HG02885 (cell line): ENCODE data around the gene TRIM9.

Experiments
- ATAC-seq: cut with Tn5 transposase; IDR thresholded peaks from one replicate; pipeline ENCODE4 v1.9.1; 2021; ENCODE audit warnings: mild to moderate bottlenecking; ENCODE audit not compliant: unreplicated experiment, poor library complexity

TRIM9 gene

GRCh38 chr14:51094282-51094821 is 553 bp downstream of the TRIM9 start:
- no peak for ATAC-seq

- ATAC-seq: peak; percentile 20
Measured at GRCh38 chr14:51093371-51094281, 1.3 kb downstream of the TRIM9 start.

DNA sequence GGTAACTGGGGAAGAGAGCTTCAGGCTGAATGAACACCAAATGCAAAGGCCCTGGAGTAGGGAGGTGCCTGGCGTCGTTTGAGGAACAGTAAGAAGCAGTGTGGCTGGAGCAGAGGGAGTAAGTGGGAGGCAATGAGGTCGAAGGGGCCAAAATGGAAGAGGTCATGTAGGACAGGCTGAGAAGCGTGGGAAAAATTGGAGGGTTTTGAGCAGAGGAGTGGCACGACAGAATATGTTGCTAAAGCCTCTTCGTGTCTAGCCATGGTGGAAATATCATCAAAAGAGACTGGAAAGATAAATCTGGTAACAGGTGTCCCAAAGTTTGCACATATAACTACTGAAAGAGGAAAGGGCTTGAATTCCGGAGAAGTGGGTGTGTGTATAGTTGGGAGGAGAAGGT is 1.9 kb downstream of the TRIM9 start:
- ATAC-seq: no peak

- ATAC-seq: no peak
Measured at GRCh38 chr14:51089278-51089677, 5.6 kb downstream of the TRIM9 start.

GRCh38 chr14:51087031-51087441 is 7.9 kb downstream of the TRIM9 start:
- ATAC-seq: peak; percentile 50

GRCh38 chr14:51086044-51086443 is 8.9 kb downstream of the TRIM9 start:
- ATAC-seq: no peak

- no peak for ATAC-seq
Measured at GRCh38 chr14:51084962-51085361, 9.9 kb downstream of the TRIM9 start.

- no peak for ATAC-seq
Measured at GRCh38 chr14:51084507-51084906, 10.4 kb downstream of the TRIM9 start.

- ATAC-seq: no peak
Measured at GRCh38 chr14:51082349-51082748, 12.6 kb downstream of the TRIM9 start.

DNA sequence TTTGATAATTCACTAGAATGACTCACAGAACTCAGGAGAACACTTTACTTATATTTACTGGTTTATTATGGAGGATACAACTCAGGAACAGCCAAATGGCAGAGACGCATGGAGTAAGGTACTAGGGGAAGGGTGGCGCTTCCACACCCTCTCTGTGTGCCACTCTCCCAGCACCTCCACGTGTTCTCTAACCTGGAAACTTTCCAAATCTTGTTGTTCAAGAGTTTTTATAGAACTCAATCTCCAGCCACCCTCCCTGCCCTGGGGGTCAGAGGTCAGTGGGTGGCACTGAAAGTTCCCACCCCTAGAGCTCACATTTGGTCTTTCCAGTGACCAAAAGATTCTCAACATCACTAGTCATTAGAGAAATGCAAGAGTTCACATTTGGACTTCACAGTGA is 13.2 kb downstream of the TRIM9 start:
- no peak for ATAC-seq

- no peak for ATAC-seq
Measured at GRCh38 chr14:51081209-51081608, 13.7 kb downstream of the TRIM9 start.

- ATAC-seq: no peak
Measured at GRCh38 chr14:51080645-51081044, 14.3 kb downstream of the TRIM9 start.

- ATAC-seq: no peak
Measured at GRCh38 chr14:51079489-51079888, 15.4 kb downstream of the TRIM9 start.

GRCh38 chr14:51079085-51079484 is 15.8 kb downstream of the TRIM9 start:
- ATAC-seq: no peak

- no peak for ATAC-seq
Measured at GRCh38 chr14:51074701-51075385, 20.1 kb downstream of the TRIM9 start.

GRCh38 chr14:51073731-51074130 is 21.2 kb downstream of the TRIM9 start:
- no peak for ATAC-seq

- no peak for ATAC-seq
Measured at GRCh38 chr14:51072976-51073375, 21.9 kb downstream of the TRIM9 start.

DNA sequence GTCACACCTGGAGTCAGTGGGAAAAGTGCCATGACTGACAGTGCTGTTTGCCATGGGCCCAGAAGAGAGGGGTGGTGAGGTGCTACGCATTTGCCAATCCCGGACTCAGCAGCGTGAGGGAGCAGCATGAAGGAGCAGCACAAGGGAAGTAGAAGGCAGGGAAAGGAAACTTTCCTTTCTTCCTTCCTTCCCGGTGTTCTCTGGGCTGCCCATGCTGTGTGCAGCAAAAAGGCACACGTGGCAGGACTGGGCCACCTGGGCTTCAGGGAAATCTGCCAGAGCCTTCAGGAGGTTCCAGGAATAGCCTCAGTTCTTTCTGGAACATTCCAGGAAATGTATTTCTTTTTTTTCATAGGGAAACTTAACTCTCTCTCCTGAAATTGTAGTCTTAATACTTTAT is 23.0 kb downstream of the TRIM9 start:
- no peak for ATAC-seq

DNA sequence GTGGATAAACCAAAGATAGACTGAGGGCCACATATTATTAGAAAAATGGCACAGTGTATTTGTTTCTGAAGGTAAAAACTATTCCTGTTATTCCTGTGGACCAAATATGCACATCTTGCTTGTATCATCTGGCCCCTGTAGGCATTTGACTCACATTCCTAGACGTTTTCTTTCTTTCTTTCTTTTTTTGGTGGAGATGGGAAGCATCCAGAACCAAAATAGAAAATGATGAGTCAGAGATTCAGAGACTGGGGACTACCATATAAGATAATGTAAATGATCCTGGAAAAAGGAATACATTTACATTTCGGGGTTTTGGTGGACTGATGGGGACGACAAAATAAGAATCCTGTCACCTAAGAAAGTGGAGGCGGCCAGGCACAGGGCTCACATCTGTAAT is 24.2 kb downstream of the TRIM9 start:
- no peak for ATAC-seq

DNA sequence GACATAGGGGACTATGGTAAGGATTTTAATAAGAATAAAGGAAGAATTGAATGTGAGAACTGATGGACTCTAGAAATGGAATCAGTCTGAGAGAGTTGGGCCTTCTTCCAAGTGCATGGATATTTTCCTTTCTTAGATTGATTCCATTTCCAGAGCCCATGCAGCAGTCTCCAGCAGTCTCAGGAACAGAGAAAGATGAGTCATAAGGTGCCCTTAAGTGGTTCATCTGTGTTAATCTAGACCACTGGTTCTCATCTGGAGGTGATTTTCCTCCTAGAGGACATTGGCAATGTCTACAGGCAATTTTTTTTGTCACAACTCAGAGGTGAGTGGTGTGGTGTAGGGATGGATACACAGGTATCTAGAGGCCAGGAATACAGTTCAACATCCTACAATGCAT is 25.9 kb downstream of the TRIM9 start:
- no peak for ATAC-seq

DNA sequence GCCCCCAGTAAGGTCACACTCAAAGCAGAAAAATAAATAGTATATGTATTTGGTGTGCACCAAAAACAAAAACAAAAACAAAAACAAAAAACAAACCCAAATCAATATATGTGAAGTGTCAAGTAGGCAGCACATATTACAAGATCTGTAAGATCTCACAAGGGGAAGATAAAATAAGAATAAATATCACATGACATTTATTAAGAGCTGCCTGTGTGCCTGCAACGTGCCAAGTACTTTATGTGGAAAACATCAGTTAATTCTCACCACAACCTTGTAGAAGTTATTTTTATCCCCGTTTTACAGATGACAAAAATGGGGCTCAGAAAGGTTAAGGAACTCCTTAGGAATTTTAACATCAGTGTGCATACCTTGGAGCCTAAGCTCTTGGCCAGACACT is 26.6 kb downstream of the TRIM9 start:
- ATAC-seq: no peak
